Kidney (tissue), 14 donors: Measurements from ENCODE around the gene EHBP1L1. TPM values are rescaled to one million over a fixed set of nuclear protein-coding genes. Genes with fewer than 3 reads are reported as not detected.

Experiments used
- DNase-seq, 5 donors: peaks; one replicate each; pipeline ENCODE4 v3.0.0-alpha.2; 2013 to 2020
- FAIRE-seq: peaks from 2 replicates; lab custom pipeline; 2012; peaks lifted over from hg19 to GRCh38; lab: Jason Lieb, UNC
- H3K27ac ChIP-seq, 2 donors: one replicate each; pipeline ENCODE4 v1.7.0; 2013; ENCODE audit warnings: low read depth in 2 of 2, low read length in 2 of 2, inconsistent platforms in 1 of 2
- H3K27me3 ChIP-seq: one replicate; pipeline ENCODE4 v1.7.1; 2013; ENCODE audit warnings: low read length, inconsistent platforms; ENCODE audit not compliant: control insufficient read depth, insufficient read depth
- H3K36me3 ChIP-seq, 3 donors: one replicate each; pipeline versions ENCODE4 v1.7.0 to v1.7.1; 2013; ENCODE audit warnings: low read length in 3 of 3, control low read depth in 1 of 3, inconsistent platforms in 1 of 3; ENCODE audit not compliant: insufficient read depth in 3 of 3, control insufficient read depth in 2 of 3
- H3K4me1 ChIP-seq, 3 donors: one replicate each; pipeline versions ENCODE4 v1.7.0 to v1.7.1; 2013; ENCODE audit warnings: low read length in 3 of 3, inconsistent platforms in 1 of 3, low read depth in 1 of 3; ENCODE audit not compliant: control insufficient read depth in 2 of 3, insufficient read depth in 2 of 3
- H3K4me3 ChIP-seq, 3 donors: one replicate each; pipeline versions ENCODE4 v1.7.0 to v1.8.1; 2013; ENCODE audit warnings: low read length in 3 of 3, control low read depth in 1 of 3, inconsistent platforms in 1 of 3
- H3K9ac ChIP-seq, 3 donors: one replicate each; pipeline versions ENCODE4 v1.7.0 to v1.7.1; 2013; ENCODE audit warnings: low read length in 3 of 3, control low read depth in 1 of 3, inconsistent platforms in 1 of 3
- H3K9me3 ChIP-seq, 3 donors: one replicate each; pipeline versions ENCODE4 v1.7.0 to v1.7.1; 2013; ENCODE audit warnings: low read length in 3 of 3, control low read depth in 1 of 3, inconsistent platforms in 1 of 3; ENCODE audit not compliant: control insufficient read depth in 2 of 3, insufficient read depth in 1 of 3
- CTCF ChIP-seq: IDR thresholded peaks from 3 replicates; pipeline ENCODE4 v1.5.1; 2012; ENCODE audit warnings: mild to moderate bottlenecking, moderate library complexity, borderline replicate concordance; ENCODE audit not compliant: insufficient read depth; ENCODE audit errors: extremely low read depth
- intact Hi-C: fragments of 100-400 bp; cut with DNase I; formaldehyde crosslinking; loops from one replicate; pipeline ENCODE4 v1.11.1; 2022
- polyA plus RNA-seq: library from polyadenylated mRNA; stranded (reverse); fragments of 350-450 nt; fragmentation: Illumina TruSeq; extraction: RNeasy Lipid Tissue Mini Kit (QIAGEN cat#74804); gene quantifications from one replicate; pipeline ENCODE4 v1.2.3, GENCODE V29; 2014; ENCODE audit warnings: low read depth, low replicate concordance; ENCODE audit not compliant: insufficient read depth
- total RNA-seq: library from RNA; stranded (reverse); fragmentation: NEBNext Ultra II Directional; extraction: Animal tissue kit (Norgen Biotek cat#: 25700); gene quantifications from one replicate; pipeline ENCODE4 v1.2.1, GENCODE V29; 2021
- donor health status: control.
- donor health status: control.
- donor health status: control.
- donor health status: control.
- donor health status: control.
- donor health status: DM: yes; HTN: yes; CAD: no.
- donor health status: Normal renal cell carcinoma (clear cell type).

The EHBP1L1 gene
- total and polyA plus RNA-seq, 2 donors from 2014 or later, result 20.5 to 95.4 TPM

- no peak for DNase-seq
- no peaks in the 10 kb centered on the region for H3K9me3 ChIP-seq
- H3K36me3 ChIP-seq, result peaks cover 0 to 5% (median 0%) of the 10 kb centered on the region in 3 donors
- H3K4me3 ChIP-seq, result no peak overlapping the region
- no peak for TF ChIP-seq CTCF
- H3K4me1 ChIP-seq, result peaks cover 0 to 14% (median 0%) of the 10 kb centered on the region in 3 donors
- H3K27me3 ChIP-seq, result no peaks in the 10 kb centered on the region
- intact Hi-C loops, result no loop called here
- H3K27ac ChIP-seq, result no peak overlapping the region
- FAIRE-seq, result no peak
- no peak overlapping the region for H3K9ac ChIP-seq
These were observed 4.9 kb downstream of the EHBP1L1 start for GRCh38 chr11:65580756-65581155.

DNA sequence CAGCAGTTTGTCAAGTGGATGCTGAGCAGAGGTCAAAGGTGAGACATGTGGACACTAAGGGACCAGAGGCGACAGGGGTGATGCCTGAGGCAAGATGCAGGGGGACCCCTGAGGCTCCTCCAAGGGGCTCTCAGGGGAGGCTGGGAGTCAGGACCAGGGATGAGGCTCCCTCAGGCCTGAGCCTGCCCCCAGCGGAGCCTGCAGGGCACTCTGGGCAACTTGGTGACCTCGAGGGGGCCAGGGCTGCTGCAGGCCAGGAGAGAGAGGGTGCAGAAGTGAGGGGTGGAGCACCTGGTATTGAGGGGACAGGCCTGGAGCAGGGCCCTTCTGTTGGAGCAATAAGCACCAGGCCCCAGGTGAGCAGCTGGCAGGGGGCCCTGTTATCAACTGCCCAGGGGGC lies 6.1 kb downstream of the EHBP1L1 start:
- intact Hi-C loops, result no loop called here
- H3K9ac ChIP-seq, result no peak overlapping the region
- no peak for DNase-seq
- H3K9me3 ChIP-seq, result no peaks in the 10 kb centered on the region
- H3K27me3 ChIP-seq, result no peaks in the 10 kb centered on the region
- peaks cover 0 to 5% (median 0%) of the 10 kb centered on the region in 3 donors for H3K36me3 ChIP-seq
- peaks cover 0 to 14% (median 0%) of the 10 kb centered on the region in 3 donors for H3K4me1 ChIP-seq
- FAIRE-seq, result no peak
- H3K27ac ChIP-seq, result no peak overlapping the region
- no peak for TF ChIP-seq CTCF
- no peak overlapping the region for H3K4me3 ChIP-seq

DNA sequence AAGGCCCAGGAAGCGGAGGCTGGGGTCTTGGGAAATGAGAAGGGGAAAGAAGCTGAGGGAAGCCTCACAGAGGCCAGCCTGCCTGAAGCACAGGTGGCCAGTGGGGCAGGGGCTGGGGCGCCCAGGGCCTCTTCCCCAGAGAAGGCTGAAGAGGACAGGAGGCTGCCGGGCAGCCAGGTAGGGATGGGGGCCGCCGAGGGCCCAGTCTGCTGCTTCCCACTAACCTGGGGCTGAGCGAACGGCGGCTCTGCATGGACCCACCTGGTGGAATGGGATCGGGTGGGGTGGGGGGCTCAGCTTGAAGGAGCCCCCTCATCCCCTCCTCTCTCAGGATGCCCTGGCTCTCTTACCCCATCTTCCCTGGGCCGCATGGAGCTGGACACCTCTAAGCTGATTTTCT lies 7.7 kb downstream of the EHBP1L1 start:
- H3K27me3 ChIP-seq, result no peaks in the 10 kb centered on the region
- no peak overlapping the region for H3K9ac ChIP-seq
- FAIRE-seq, result no peak
- no peak overlapping the region for H3K4me3 ChIP-seq
- DNase-seq, result no peak
- intact Hi-C loops, result no loop called here
- no peaks in the 10 kb centered on the region for H3K9me3 ChIP-seq
- no peak overlapping the region for H3K27ac ChIP-seq
- TF ChIP-seq CTCF, result no peak
- peaks cover 0 to 5% (median 0%) of the 10 kb centered on the region in 3 donors for H3K36me3 ChIP-seq
- peaks cover 0 to 9% (median 0%) of the 10 kb centered on the region in 3 donors for H3K4me1 ChIP-seq

GRCh38 chr11:65584106-65584505 lies 8.3 kb downstream of the EHBP1L1 start:
- Histone ChIP-seq H3K27ac (no peak overlapping the region), H3K4me1 (peaks cover 0 to 9% (median 0%) of the 10 kb centered on the region in 3 donors), H3K9ac (no peak overlapping the region), H3K36me3 (peaks cover 0 to 5% (median 0%) of the 10 kb centered on the region in 3 donors), H3K27me3 (no peaks in the 10 kb centered on the region), H3K4me3 (no peak overlapping the region), H3K9me3 (no peaks in the 10 kb centered on the region)
- FAIRE-seq (no peak), DNase-seq (no peak)
- intact Hi-C loops, result no loop called here
- no peak for TF ChIP-seq CTCF
